Activated T-cell treated with anti-CD3 and anti-CD28 coated beads, Interleukin-2, amount 50 U/mL, for 4 hours (primary cell): Measurements from ENCODE around the gene HACD4. TPM values are rescaled to one million over a fixed set of nuclear protein-coding genes. Genes with fewer than 3 reads are reported as not detected.

ENCODE experiments used
- ATAC-seq, 2 donors: fragments of 200-7000 bp; cut with Tn5 transposase; one replicate each; pipeline ENCODE4 v1.10.0; 2021
- DNase-seq: peaks from one replicate; pipeline ENCODE4 v3.0.0-alpha.2; 2020
- H3K27me3 Mint-ChIP-seq: one replicate; pipeline ENCODE4 v1.8.0; 2021; ENCODE audit warnings: low read depth, mixed read lengths
- H3K36me3 Mint-ChIP-seq: one replicate; pipeline ENCODE4 v1.8.0; 2022; ENCODE audit warnings: mixed read lengths; ENCODE audit not compliant: insufficient read depth
- H3K4me1 Mint-ChIP-seq: one replicate; pipeline ENCODE4 v1.8.0; 2021; ENCODE audit warnings: low read depth, mixed read lengths
- H3K4me3 Mint-ChIP-seq: one replicate; pipeline ENCODE4 v1.8.0; 2021; ENCODE audit warnings: mild to moderate bottlenecking, moderate library complexity, mixed read lengths
- H3K9me3 Mint-ChIP-seq: one replicate; pipeline ENCODE4 v1.8.0; 2021; ENCODE audit warnings: mixed read lengths
- total RNA-seq, 3 donors: library from RNA; stranded (reverse); gene quantifications; one replicate each; pipeline ENCODE4 v1.2.1, GENCODE V29; 2021

HACD4 gene
- total RNA-seq, 3 donors from 2014 or later: 1.2 to 1.4 (median 1.2) TPM

DNA sequence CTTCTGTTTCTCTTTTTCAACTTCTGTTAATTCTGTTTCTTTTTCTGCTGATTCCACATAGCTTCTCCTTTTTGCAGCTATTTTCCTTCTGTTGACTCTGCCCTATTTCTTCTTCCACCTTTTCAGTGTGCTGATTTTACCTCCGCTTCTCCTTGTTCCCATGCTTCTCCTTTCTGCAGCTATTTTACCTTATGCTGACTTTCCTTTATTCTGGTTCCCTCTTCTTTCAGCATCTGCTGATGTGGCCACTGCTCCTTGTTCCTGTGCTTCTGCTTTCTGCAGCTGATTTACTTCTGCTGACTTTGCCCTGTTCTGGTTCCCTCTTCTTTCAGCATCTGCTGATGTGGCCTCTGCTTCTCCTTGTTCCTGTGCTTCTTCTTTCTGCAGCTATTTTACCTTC lies 58.8 kb downstream of the HACD4 start:
- peaks cover 8% of the 10 kb centered on the region for H3K9me3 Mint-ChIP-seq
- DNase-seq: no peak
- no peaks in the 10 kb centered on the region for H3K4me1 Mint-ChIP-seq
- ATAC-seq: no peak
- H3K4me3 Mint-ChIP-seq: no peak overlapping the region
- no peaks in the 10 kb centered on the region for H3K27me3 Mint-ChIP-seq
- H3K36me3 Mint-ChIP-seq: peaks cover 31% of the 10 kb centered on the region

DNA sequence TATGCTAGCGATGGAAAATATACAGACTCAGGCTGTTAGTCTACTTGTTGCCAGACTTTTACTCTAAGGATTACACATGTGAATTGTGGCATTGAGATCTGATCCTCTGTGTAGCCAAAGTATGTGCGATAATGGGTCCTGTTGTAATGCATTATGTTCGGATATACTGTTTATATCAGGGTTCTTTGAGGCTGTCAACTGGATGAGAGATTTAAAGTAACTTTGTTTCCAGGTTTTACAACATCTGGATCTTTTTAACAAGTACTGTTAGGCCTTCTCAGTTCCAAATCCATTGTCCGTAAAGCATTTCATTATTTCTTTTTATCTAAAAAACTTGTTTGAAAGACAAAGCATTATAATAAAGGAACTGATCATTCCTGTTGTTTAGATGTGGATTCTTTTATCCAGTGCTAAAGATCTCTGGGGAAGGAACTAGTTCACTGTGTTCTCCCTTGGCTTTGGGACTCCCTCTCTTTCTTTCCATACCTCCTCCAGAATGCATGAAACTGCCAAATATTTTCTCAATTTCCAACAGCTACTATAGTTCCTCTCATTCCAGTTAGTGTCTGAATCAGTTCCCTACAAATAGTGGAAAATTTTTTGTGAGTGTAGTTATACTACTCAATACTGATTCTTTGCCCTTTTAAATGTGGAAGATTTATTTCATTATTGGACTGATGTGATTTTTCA lies 68.8 kb downstream of the HACD4 start:
- Mint-ChIP-seq H3K27me3 (no peaks in the 10 kb centered on the region), H3K4me1 (no peaks in the 10 kb centered on the region), H3K9me3 (peaks cover 9% of the 10 kb centered on the region), H3K36me3 (peaks cover 24% of the 10 kb centered on the region), H3K4me3 (no peak overlapping the region)
- ATAC-seq (no peak), DNase-seq (no peak)

DNA sequence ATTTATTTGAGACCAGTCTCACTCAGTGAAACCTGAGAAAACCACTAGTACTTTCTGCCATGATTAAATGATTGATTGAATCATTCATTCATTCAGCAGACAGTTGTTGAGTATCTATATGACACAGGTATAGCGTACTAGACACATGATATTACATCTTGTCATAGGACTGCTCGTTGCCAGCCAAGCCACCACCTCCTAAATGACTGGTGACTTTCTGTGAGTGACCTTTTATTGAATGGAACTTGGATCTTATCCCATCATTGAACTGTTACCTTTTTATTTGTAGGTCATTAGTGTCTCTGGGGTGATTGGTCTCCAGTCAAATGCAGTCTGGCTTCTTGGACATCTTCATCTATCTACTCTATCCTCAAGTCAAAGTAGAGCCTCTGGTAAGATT lies 80.7 kb downstream of the HACD4 start:
- Mint-ChIP-seq H3K4me1 (no peaks in the 10 kb centered on the region), H3K9me3 (no peaks in the 10 kb centered on the region), H3K4me3 (no peak overlapping the region), H3K27me3 (no peaks in the 10 kb centered on the region), H3K36me3 (peaks cover 32% of the 10 kb centered on the region)
- ATAC-seq (no peak), DNase-seq (no peak)

Other genes with a start within 250 kb of the HACD4 start
- not detected for gene IFNB1, start 46.3 kb upstream of the HACD4 start, total RNA-seq
- not detected for gene IFNW1, start 110.2 kb upstream of the HACD4 start, total RNA-seq
- gene IFNA21, start 135.0 kb upstream of the HACD4 start, total RNA-seq: not detected
- not detected for gene IFNA4, start 155.9 kb upstream of the HACD4 start, total RNA-seq
- not detected for gene IFNA7, start 170.6 kb upstream of the HACD4 start, total RNA-seq
- not detected for gene IFNA10, start 175.5 kb upstream of the HACD4 start, total RNA-seq
- not detected for gene IFNA16, start 185.7 kb upstream of the HACD4 start, total RNA-seq
- gene IFNA17, start 196.6 kb upstream of the HACD4 start, total RNA-seq: not detected
- gene IFNA14, start 208.4 kb upstream of the HACD4 start, total RNA-seq: not detected